IMR-90 (cell line): Measurements from ENCODE around the gene KCNQ1. TPM values are rescaled to one million over a fixed set of nuclear protein-coding genes. Genes with fewer than 3 reads are reported as not detected.

Experiments used
- ATAC-seq: fragments of 200-7000 bp; cut with Tn5 transposase; 2 replicates; pipeline ENCODE4 v1.9.1; 2020; ENCODE audit warnings: low read depth, mild to moderate bottlenecking, moderate library complexity
- BruUV-seq: library from RNA; stranded (reverse); fragments of 400-500 nt; replicated peaks from 2 replicates; lab custom pipeline; 2021; lab: Mats Ljungman, UMichigan
- CTCF ChIA-PET: fragments of 300-600 bp; formaldehyde crosslinking; extraction: SDS; loops from one replicate; lab custom pipeline; 2021; ENCODE audit warnings: antibody characterized with exemption; lab: Yijun Ruan, JAX
- POLR2A ChIA-PET: fragments of 300-600 bp; sonication (Branson Sonifier 250); formaldehyde crosslinking; loops from one replicate; lab custom pipeline; 2022; ENCODE audit warnings: antibody characterized with exemption; ENCODE audit not compliant: unreplicated experiment; lab: Charles Lee
- DNase-seq: peaks from one replicate; pipeline ENCODE4 v3.0.0; 2013
- H2AFZ ChIP-seq: replicated peaks from 2 replicates; pipeline ENCODE3; 2013; ENCODE audit warnings: low read length, mild to moderate bottlenecking; ENCODE audit not compliant: poor library complexity
- H2AK5ac ChIP-seq: 2 replicates; pipeline ENCODE4 v1.6.1; 2013; ENCODE audit warnings: low read depth, low read length, inconsistent platforms
- H2AK9ac ChIP-seq: replicated peaks from 2 replicates; pipeline ENCODE3; 2013; ENCODE audit warnings: mild to moderate bottlenecking, low read depth, low read length, moderate library complexity; ENCODE audit not compliant: poor library complexity
- H2BK120ac ChIP-seq: 2 replicates; pipeline ENCODE4 v1.6.1; 2013; ENCODE audit warnings: low read depth, low read length, inconsistent platforms
- H2BK15ac ChIP-seq: 3 replicates; pipeline ENCODE4 v1.6.1; 2013; ENCODE audit warnings: low read depth, low read length, inconsistent platforms
- H2BK20ac ChIP-seq: 2 replicates; pipeline ENCODE4 v1.6.1; 2013; ENCODE audit warnings: low read depth, mild to moderate bottlenecking, inconsistent platforms, low read length, moderate library complexity
- H2BK5ac ChIP-seq: 2 replicates; pipeline ENCODE4 v1.6.1; 2013; ENCODE audit warnings: mild to moderate bottlenecking, low read depth, low read length, inconsistent platforms; ENCODE audit not compliant: poor library complexity, severe bottlenecking
- H3K14ac ChIP-seq: replicated peaks from 2 replicates; pipeline ENCODE4 v1.6.1; 2013; ENCODE audit warnings: low read depth, low read length, inconsistent platforms
- H3K18ac ChIP-seq: 2 replicates; pipeline ENCODE4 v1.6.1; 2013; ENCODE audit warnings: low read depth, low read length, control low read depth
- H3K23ac ChIP-seq: 2 replicates; pipeline ENCODE4 v1.6.1; 2013; ENCODE audit warnings: low read depth, low read length, inconsistent platforms
- H3K27ac ChIP-seq: 2 replicates; pipeline ENCODE4 v1.5.1; 2013; ENCODE audit warnings: mild to moderate bottlenecking, control low read depth, low read length; ENCODE audit not compliant: insufficient read depth
- H3K27me3 ChIP-seq: 2 replicates; pipeline ENCODE4 v1.6.1; 2013; ENCODE audit warnings: low read length; ENCODE audit not compliant: control insufficient read depth, insufficient read depth
- H3K36me3 ChIP-seq: 2 replicates; pipeline ENCODE4 v1.6.1; 2013; ENCODE audit warnings: low read length, mixed read lengths; ENCODE audit not compliant: control insufficient read depth, insufficient read depth
- H3K4ac ChIP-seq: 2 replicates; pipeline ENCODE4 v1.6.1; 2013; ENCODE audit warnings: low read depth, low read length, inconsistent platforms
- H3K4me1 ChIP-seq: 2 replicates; pipeline ENCODE4 v1.6.1; 2013; ENCODE audit warnings: low read length, mixed read lengths; ENCODE audit not compliant: control insufficient read depth, insufficient read depth
- H3K4me2 ChIP-seq: 2 replicates; pipeline ENCODE4 v1.6.1; 2013; ENCODE audit warnings: low read depth, mild to moderate bottlenecking, control low read depth, low read length, moderate library complexity
- H3K4me3 ChIP-seq: 2 replicates; pipeline ENCODE4 v1.5.1; 2013; ENCODE audit warnings: low read depth, mild to moderate bottlenecking, control low read depth, low read length, moderate library complexity; ENCODE audit not compliant: insufficient read depth
- H3K56ac ChIP-seq: 2 replicates; pipeline ENCODE4 v1.6.1; 2013; ENCODE audit warnings: low read length, inconsistent platforms; ENCODE audit not compliant: insufficient read depth; ENCODE audit errors: extremely low read depth
- H3K79me1 ChIP-seq, 2 experiments: 2 replicates each; pipeline ENCODE4 v1.6.1; 2013; ENCODE audit warnings: low read length in 2 of 2, inconsistent platforms in 1 of 2, low read depth in 1 of 2
- H3K9ac ChIP-seq: 2 replicates; pipeline ENCODE4 v1.6.1; 2013; ENCODE audit warnings: low read depth, low read length, control low read depth
- H3K9me1 ChIP-seq: 2 replicates; pipeline ENCODE4 v1.6.1; 2013; ENCODE audit warnings: low read length, inconsistent platforms; ENCODE audit not compliant: insufficient read depth
- H3K9me3 ChIP-seq: 2 replicates; pipeline ENCODE4 v1.6.1; 2013; ENCODE audit warnings: low read length; ENCODE audit not compliant: control insufficient read depth, insufficient read depth
- H4K20me1 ChIP-seq: 2 replicates; pipeline ENCODE4 v1.6.1; 2013; ENCODE audit warnings: low read length, inconsistent platforms; ENCODE audit not compliant: insufficient read depth
- H4K5ac ChIP-seq: 2 replicates; pipeline ENCODE4 v1.6.1; 2013; ENCODE audit warnings: mild to moderate bottlenecking, low read depth, low read length, control low read depth
- H4K8ac ChIP-seq, 2 experiments: 2 replicates each; pipeline ENCODE4 v1.6.1; 2013; ENCODE audit warnings: low read depth in 2 of 2, low read length in 2 of 2, control low read depth in 1 of 2, inconsistent platforms in 1 of 2
- H4K91ac ChIP-seq: 2 replicates; pipeline ENCODE4 v1.6.1; 2013; ENCODE audit warnings: low read depth, low read length, inconsistent platforms; ENCODE audit not compliant: insufficient read depth
- CEBPB ChIP-seq: IDR thresholded peaks from 2 replicates; pipeline ENCODE4 v1.6.1; 2012; ENCODE audit warnings: low read depth, low read length, improper control_type of control experiment
- ELK1 ChIP-seq: fragments of 150-350 bp; IDR thresholded peaks from 2 replicates; pipeline ENCODE4 v1.6.1; 2016; ENCODE audit warnings: low read depth, mild to moderate bottlenecking, low read length, moderate library complexity, borderline replicate concordance
- FOS ChIP-seq: fragments of 150-350 bp; IDR thresholded peaks from 2 replicates; pipeline ENCODE4 v1.6.1; 2016; ENCODE audit warnings: low read depth, low read length
- NFE2L2 ChIP-seq: fragments of 150-350 bp; IDR thresholded peaks from 2 replicates; pipeline ENCODE4 v1.6.1; 2016; ENCODE audit warnings: low read depth, mild to moderate bottlenecking, low read length
- POLR2A ChIP-seq: IDR thresholded peaks from 2 replicates; pipeline ENCODE4 v1.6.1; 2012; ENCODE audit warnings: mild to moderate bottlenecking, low read depth, low read length
- RCOR1 ChIP-seq: IDR thresholded peaks from 2 replicates; pipeline ENCODE4 v1.6.1; 2012; ENCODE audit warnings: mild to moderate bottlenecking, low read length, improper control_type of control experiment; ENCODE audit not compliant: insufficient replicate concordance
- WGBS, 2 experiments: methylation state at CpG; one replicate each; pipeline versions ENCODE4 v1.1.5 to v1.1.7; 2013; ENCODE audit warnings: missing lambda C conversion rate in 2 of 2; ENCODE audit not compliant: insufficient read length in 1 of 2; ENCODE audit errors: extremely low coverage in 2 of 2; 5-methylcytosine and 5-hydroxymethylcytosine counted together
- dilution Hi-C: fragments of 300-500 bp; cut with HindIII; formaldehyde crosslinking; loops from one replicate; pipeline ENCODE4 v1.14.3; 2018; ENCODE audit warnings: low sequenced_read_pairs; ENCODE audit not compliant: unreplicated experiment
- in situ Hi-C: fragments of 300-500 bp; cut with MboI; formaldehyde crosslinking; loops from 3 replicates; pipeline ENCODE4 v1.14.3; 2019; ENCODE audit warnings: low sequenced_read_pairs, inconsistent platforms, mixed read lengths
- intact Hi-C: fragments of 100-400 bp; cut with micrococcal nuclease; formaldehyde crosslinking; loops from 2 replicates; pipeline ENCODE4 v1.10.0; 2022
- polyA plus RNA-seq, 3 experiments: library from polyadenylated mRNA; depleted of rRNA; stranded (reverse); fragments of >200 nt; gene quantifications; 2 replicates each; pipeline ENCODE4 v1.2.3, GENCODE V29; 2012; ENCODE audit warnings: low replicate concordance in 1 of 3
- total RNA-seq: library from RNA; depleted of rRNA; stranded (reverse); fragments of >200 nt; gene quantifications from 2 replicates; pipeline ENCODE4 v1.2.3, GENCODE V29; 2012

The KCNQ1 gene
- total and polyA plus RNA-seq, 2 of the 4 experiments (the other 2 are of a cell fraction): 0.07 TPM; not detected in 1

- in situ Hi-C loops (no loop called here), dilution Hi-C loops (no loop called here), intact Hi-C loops (no loop called here)
- Histone ChIP-seq H3K9ac (no peak overlapping the region), H3K27me3 (peaks cover 39% of the 10 kb centered on the region), H3K79me1 (no peaks in the 10 kb centered on the region), H4K20me1 (no peaks in the 10 kb centered on the region; the same call in 1 of the 2 replicates), H3K18ac (no peak overlapping the region), H4K5ac (no peak overlapping the region), H2BK15ac (no peak overlapping the region), H4K8ac (no peak overlapping the region), H3K36me3 (no peaks in the 10 kb centered on the region), H3K56ac (no peak overlapping the region), H2AK5ac (no peak overlapping the region), H3K4ac (no peak overlapping the region), H3K4me2 (no peak overlapping the region), H2BK120ac (no peak overlapping the region), H3K9me3 (peaks cover 4% of the 10 kb centered on the region; the same call in 1 of the 2 replicates), H3K27ac (no peak overlapping the region), H2BK20ac (no peak overlapping the region), H2AFZ (no peak overlapping the region), H3K14ac (no peak overlapping the region), H3K4me3 (no peak overlapping the region), H3K4me1 (no peaks in the 10 kb centered on the region), H3K23ac (no peak overlapping the region), H3K9me1 (no peaks in the 10 kb centered on the region), H2BK5ac (no peak overlapping the region), H4K91ac (no peak overlapping the region), H2AK9ac (no peak overlapping the region)
- TF ChIP-seq NFE2L2 (no peak), POLR2A (no peak), CEBPB (no peak), FOS (no peak), ELK1 (no peak), RCOR1 (no peak)
- CTCF ChIA-PET: no interaction called here
- ATAC-seq (no peak), DNase-seq (no peak)
- POLR2A ChIA-PET: no interaction called here
- WGBS, 2 experiments: 74% methylated on average over 8 of the region's 13 CpGs; no CpG with 5 or more reads in 1 of the 2 experiments
- no TSS peak for BruUV-seq
These were observed 114.2 kb downstream of the KCNQ1 start for GRCh38 chr11:2558861-2559526.
